ENCODE measurements around the gene QRFPR. TPM values are rescaled to one million over a fixed set of nuclear protein-coding genes. Genes with fewer than 3 reads are reported as not detected.

QRFPR gene
- total and polyA plus RNA-seq, 10 donors = not detected

DNA sequence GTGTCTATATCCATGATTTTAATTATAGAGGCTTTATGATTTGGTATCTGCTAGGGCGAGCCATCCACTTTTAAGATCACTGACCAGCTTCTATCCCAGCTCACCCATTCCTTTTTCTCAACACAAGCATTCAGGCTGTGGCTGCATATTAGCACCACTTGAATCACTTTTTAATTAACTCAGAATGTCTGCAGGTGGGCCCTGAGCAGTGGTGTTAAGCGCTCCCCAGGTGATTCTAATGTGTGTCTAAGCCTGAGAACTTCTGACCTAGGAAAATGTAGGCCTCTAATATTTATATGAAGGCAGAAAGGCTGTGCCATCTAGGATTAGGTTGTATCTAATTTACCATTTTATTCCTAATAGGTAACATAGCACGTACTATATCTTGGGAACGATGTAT lies 19.8 kb upstream of the QRFPR start:
- WGBS, 5 donors = 88 to 90% (median 90%) methylated on average over 4 of the region's 4 CpGs
- Histone ChIP-seq H3K27ac (no peak overlapping the region), H3K9me3 (peaks cover 0 to 4% (median 0%) of the 10 kb centered on the region in 8 donors), H3K36me3 (no peaks in the 10 kb centered on the region), H3K27me3 (replicated peaks in 1 of 7) (no peaks in the 10 kb centered on the region), H3K4me3 (no peak overlapping the region), H3K4me1 (no peaks in the 10 kb centered on the region)
- no peak for DNase-seq
- intact Hi-C loops (cut with DNase I; ENCODE audit: low total_unique reads) = no loop called here
- no peak for TF ChIP-seq POLR2A (IDR thresholded peaks at IDR 0.05)

- WGBS, 5 donors = 73 to 100% (median 81%) methylated on average over 1 of the region's 1 CpG
- H3K27ac ChIP-seq = no peak overlapping the region
- H3K4me1 ChIP-seq = no peaks in the 10 kb centered on the region
- no peak overlapping the region for H3K4me3 ChIP-seq
- H3K9me3 ChIP-seq = peaks cover 0 to 4% (median 0%) of the 10 kb centered on the region in 8 donors
- intact Hi-C loops (cut with DNase I; ENCODE audit: low total_unique reads) = no loop called here
- TF ChIP-seq, protein P1, sequence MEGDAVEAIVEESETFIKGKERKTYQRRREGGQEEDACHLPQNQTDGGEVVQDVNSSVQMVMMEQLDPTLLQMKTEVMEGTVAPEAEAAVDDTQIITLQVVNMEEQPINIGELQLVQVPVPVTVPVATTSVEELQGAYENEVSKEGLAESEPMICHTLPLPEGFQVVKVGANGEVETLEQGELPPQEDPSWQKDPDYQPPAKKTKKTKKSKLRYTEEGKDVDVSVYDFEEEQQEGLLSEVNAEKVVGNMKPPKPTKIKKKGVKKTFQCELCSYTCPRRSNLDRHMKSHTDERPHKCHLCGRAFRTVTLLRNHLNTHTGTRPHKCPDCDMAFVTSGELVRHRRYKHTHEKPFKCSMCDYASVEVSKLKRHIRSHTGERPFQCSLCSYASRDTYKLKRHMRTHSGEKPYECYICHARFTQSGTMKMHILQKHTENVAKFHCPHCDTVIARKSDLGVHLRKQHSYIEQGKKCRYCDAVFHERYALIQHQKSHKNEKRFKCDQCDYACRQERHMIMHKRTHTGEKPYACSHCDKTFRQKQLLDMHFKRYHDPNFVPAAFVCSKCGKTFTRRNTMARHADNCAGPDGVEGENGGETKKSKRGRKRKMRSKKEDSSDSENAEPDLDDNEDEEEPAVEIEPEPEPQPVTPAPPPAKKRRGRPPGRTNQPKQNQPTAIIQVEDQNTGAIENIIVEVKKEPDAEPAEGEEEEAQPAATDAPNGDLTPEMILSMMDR (IDR thresholded peaks at IDR 0.05 in 8 of 11, conservative IDR thresholded peaks at IDR 0.05 in 3 of 11) = no peak
- no peak for TF ChIP-seq POLR2A (IDR thresholded peaks at IDR 0.05)
- no peak for TF ChIP-seq POLR2AphosphoS5 (IDR thresholded peaks at IDR 0.05)
- no peak for DNase-seq
- H3K27me3 ChIP-seq (replicated peaks in 1 of 7) = no peaks in the 10 kb centered on the region
- H3K36me3 ChIP-seq = no peaks in the 10 kb centered on the region
These were observed 17.3 kb upstream of the QRFPR start for GRCh38 chr4:121397941-121398601.

DNA sequence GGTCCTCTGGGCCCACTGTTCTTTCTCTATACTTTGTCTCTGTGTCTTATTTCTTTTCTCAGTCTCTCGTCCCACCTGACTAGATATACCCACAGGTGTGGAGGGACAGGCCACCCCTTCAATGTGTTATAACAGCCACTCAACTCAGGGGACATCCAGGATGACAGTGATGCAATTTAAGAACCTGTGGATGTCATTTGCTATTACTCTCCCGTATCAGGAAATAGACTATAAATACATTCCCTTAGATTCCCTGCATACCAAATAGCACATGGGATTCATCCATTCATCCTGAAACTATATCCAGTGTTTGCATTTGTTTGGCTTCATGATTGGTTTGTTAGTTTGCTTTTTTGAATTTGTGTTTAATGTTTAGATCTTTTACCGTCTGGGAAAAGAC lies 16.6 kb upstream of the QRFPR start:
- no peak overlapping the region for H3K27ac ChIP-seq
- 52 to 89% (median 65%) methylated on average over 3 of the region's 3 CpGs for WGBS, 5 donors

GRCh38 chr4:121392426-121393086 lies 11.7 kb upstream of the QRFPR start:
- TF ChIP-seq POLR2AphosphoS5 (IDR thresholded peaks at IDR 0.05) (no peak), POLR2A (IDR thresholded peaks at IDR 0.05) (no peak)
- TF ChIP-seq, protein P1 (IDR thresholded peaks at IDR 0.05 in 8 of 11, conservative IDR thresholded peaks at IDR 0.05 in 3 of 11) = no peak
- Histone ChIP-seq H3K9me3 (no peaks in the 10 kb centered on the region), H3K36me3 (no peaks in the 10 kb centered on the region), H3K4me1 (no peaks in the 10 kb centered on the region), H3K27me3 (replicated peaks in 1 of 7) (no peaks in the 10 kb centered on the region), H3K27ac (no peak overlapping the region), H3K4me3 (no peak overlapping the region)
- WGBS, 5 donors = 54 to 64% (median 62%) methylated on average over 5 of the region's 5 CpGs
- DNase-seq = no peak
- intact Hi-C loops (cut with DNase I; ENCODE audit: low total_unique reads) = no loop called here

More for the DNA sequence above, 16.6 kb upstream of the QRFPR start:
- no peak for DNase-seq
- intact Hi-C loops (cut with DNase I; ENCODE audit: low total_unique reads) = no loop called here
- Histone ChIP-seq H3K9me3 (peaks cover 0 to 4% (median 0%) of the 10 kb centered on the region in 8 donors), H3K27me3 (replicated peaks in 1 of 7) (no peaks in the 10 kb centered on the region), H3K4me1 (no peaks in the 10 kb centered on the region), H3K36me3 (no peaks in the 10 kb centered on the region), H3K4me3 (no peak overlapping the region)
- TF ChIP-seq, protein P1 (IDR thresholded peaks at IDR 0.05 in 8 of 11, conservative IDR thresholded peaks at IDR 0.05 in 3 of 11) = no peak
- TF ChIP-seq POLR2AphosphoS5 (IDR thresholded peaks at IDR 0.05) = no peak
- TF ChIP-seq POLR2A (IDR thresholded peaks at IDR 0.05) = no peak

Measured in spleen (tissue), 11 donors.